ENCODE data around the gene KCNA3.

The KCNA3 gene

GRCh38 chr1:110680036-110680735, 5.4 kb upstream of the KCNA3 start:
- Histone ChIP-seq H3K9me3 (ENCODE audit: control insufficient read depth, low read length) (no peaks in the 10 kb centered on the region), H3K27ac (ENCODE audit: low read depth, low read length, severe bottlenecking) (no peak overlapping the region), H3K4me1 (ENCODE audit: control insufficient read depth, insufficient read depth, low read length, poor library complexity, severe bottlenecking) (no peaks in the 10 kb centered on the region), H3K36me3 (ENCODE audit: control insufficient read depth, insufficient read depth, low read length) (no peaks in the 10 kb centered on the region), H3K4me3 (ENCODE audit: extremely low read depth, insufficient read depth, low read length, poor library complexity, severe bottlenecking) (no peak overlapping the region)
- WGBS, 2 experiments (ENCODE audit: insufficient coverage in 2 of 2), result 86% methylated on average over 1 of the region's 3 CpGs; no CpG with 5 or more reads in 1 of the 2 experiments

GRCh38 chr1:110677526-110677925, 2.8 kb upstream of the KCNA3 start:
- Histone ChIP-seq H3K36me3 (ENCODE audit: control insufficient read depth, insufficient read depth, low read length) (no peaks in the 10 kb centered on the region), H3K4me1 (ENCODE audit: control insufficient read depth, insufficient read depth, low read length, poor library complexity, severe bottlenecking) (no peaks in the 10 kb centered on the region), H3K9me3 (ENCODE audit: control insufficient read depth, low read length) (peaks cover 8% of the 10 kb centered on the region), H3K4me3 (ENCODE audit: extremely low read depth, insufficient read depth, low read length, poor library complexity, severe bottlenecking) (no peak overlapping the region), H3K27ac (ENCODE audit: low read depth, low read length, severe bottlenecking) (no peak overlapping the region)
- WGBS, 2 experiments (ENCODE audit: insufficient coverage in 2 of 2), result 80% methylated on average over 1 of the region's 3 CpGs; no CpG with 5 or more reads in 1 of the 2 experiments

GRCh38 chr1:110676970-110677369, 2.2 kb upstream of the KCNA3 start:
- H3K36me3 ChIP-seq (ENCODE audit: control insufficient read depth, insufficient read depth, low read length), result no peaks in the 10 kb centered on the region
- WGBS, 2 experiments (ENCODE audit: insufficient coverage in 2 of 2), result 60 to 100% methylated on average over 1 to 3 of the region's 4 CpGs

GRCh38 chr1:110675060-110675791, 486 bp upstream of the KCNA3 start:
- H3K27ac ChIP-seq (ENCODE audit: low read depth, low read length, severe bottlenecking), result no peak overlapping the region
- no peaks in the 10 kb centered on the region for H3K36me3 ChIP-seq (ENCODE audit: control insufficient read depth, insufficient read depth, low read length)
- no peaks in the 10 kb centered on the region for H3K4me1 ChIP-seq (ENCODE audit: control insufficient read depth, insufficient read depth, low read length, poor library complexity, severe bottlenecking)
- H3K4me3 ChIP-seq (ENCODE audit: extremely low read depth, insufficient read depth, low read length, poor library complexity, severe bottlenecking), result peak overlapping the region; percentile 55
- WGBS, 2 experiments (ENCODE audit: insufficient coverage in 2 of 2), result 2% methylated on average over 40 to 54 of the region's 57 CpGs
- peaks cover 8% of the 10 kb centered on the region for H3K9me3 ChIP-seq (ENCODE audit: control insufficient read depth, low read length)

More at GRCh38 chr1:110676970-110677369, 2.2 kb upstream of the KCNA3 start:
- H3K9me3 ChIP-seq (ENCODE audit: control insufficient read depth, low read length), result peaks cover 8% of the 10 kb centered on the region
- no peak overlapping the region for H3K4me3 ChIP-seq (ENCODE audit: extremely low read depth, insufficient read depth, low read length, poor library complexity, severe bottlenecking)
- H3K27ac ChIP-seq (ENCODE audit: low read depth, low read length, severe bottlenecking), result no peak overlapping the region
- H3K4me1 ChIP-seq (ENCODE audit: control insufficient read depth, insufficient read depth, low read length, poor library complexity, severe bottlenecking), result no peaks in the 10 kb centered on the region

- Histone ChIP-seq H3K4me3 (ENCODE audit: extremely low read depth, insufficient read depth, low read length, poor library complexity, severe bottlenecking) (peak overlapping the region; percentile 55), H3K4me1 (ENCODE audit: control insufficient read depth, insufficient read depth, low read length, poor library complexity, severe bottlenecking) (no peaks in the 10 kb centered on the region), H3K36me3 (ENCODE audit: control insufficient read depth, insufficient read depth, low read length) (no peaks in the 10 kb centered on the region), H3K27ac (ENCODE audit: low read depth, low read length, severe bottlenecking) (no peak overlapping the region), H3K9me3 (ENCODE audit: control insufficient read depth, low read length) (peaks cover 8% of the 10 kb centered on the region)
- 52 to 60% methylated on average over 42 to 43 of the region's 51 CpGs for WGBS, 2 experiments (ENCODE audit: insufficient coverage in 2 of 2)
Observed at GRCh38 chr1:110673805-110674336, 869 bp downstream of the KCNA3 start.

GRCh38 chr1:110673197-110673701, 1.5 kb downstream of the KCNA3 start:
- H3K4me3 ChIP-seq (ENCODE audit: extremely low read depth, insufficient read depth, low read length, poor library complexity, severe bottlenecking), result peak overlapping the region; percentile 55
- no peaks in the 10 kb centered on the region for H3K4me1 ChIP-seq (ENCODE audit: control insufficient read depth, insufficient read depth, low read length, poor library complexity, severe bottlenecking)
- WGBS, 2 experiments (ENCODE audit: insufficient coverage in 2 of 2), result 84 to 86% methylated on average over 22 to 24 of the region's 25 CpGs
- H3K36me3 ChIP-seq (ENCODE audit: control insufficient read depth, insufficient read depth, low read length), result no peaks in the 10 kb centered on the region
- H3K27ac ChIP-seq (ENCODE audit: low read depth, low read length, severe bottlenecking), result no peak overlapping the region
- H3K9me3 ChIP-seq (ENCODE audit: control insufficient read depth, low read length), result peaks cover 8% of the 10 kb centered on the region

- peak overlapping the region; percentile 55 for H3K4me3 ChIP-seq (ENCODE audit: extremely low read depth, insufficient read depth, low read length, poor library complexity, severe bottlenecking)
- H3K9me3 ChIP-seq (ENCODE audit: control insufficient read depth, low read length), result peaks cover 8% of the 10 kb centered on the region
- no peaks in the 10 kb centered on the region for H3K36me3 ChIP-seq (ENCODE audit: control insufficient read depth, insufficient read depth, low read length)
- WGBS, 2 experiments (ENCODE audit: insufficient coverage in 2 of 2), result 89% methylated on average over 3 of the region's 4 CpGs; no CpG with 5 or more reads in 1 of the 2 experiments
- no peaks in the 10 kb centered on the region for H3K4me1 ChIP-seq (ENCODE audit: control insufficient read depth, insufficient read depth, low read length, poor library complexity, severe bottlenecking)
- no peak overlapping the region for H3K27ac ChIP-seq (ENCODE audit: low read depth, low read length, severe bottlenecking)
Observed at GRCh38 chr1:110672753-110673108, 2.0 kb downstream of the KCNA3 start.

GRCh38 chr1:110672001-110672752, 2.6 kb downstream of the KCNA3 start:
- Histone ChIP-seq H3K4me3 (ENCODE audit: extremely low read depth, insufficient read depth, low read length, poor library complexity, severe bottlenecking) (peak overlapping the region; percentile 55), H3K9me3 (ENCODE audit: control insufficient read depth, low read length) (peaks cover 8% of the 10 kb centered on the region), H3K27ac (ENCODE audit: low read depth, low read length, severe bottlenecking) (no peak overlapping the region), H3K36me3 (ENCODE audit: control insufficient read depth, insufficient read depth, low read length) (no peaks in the 10 kb centered on the region), H3K4me1 (ENCODE audit: control insufficient read depth, insufficient read depth, low read length, poor library complexity, severe bottlenecking) (no peaks in the 10 kb centered on the region)
- 43 to 52% methylated on average over 5 to 10 of the region's 12 CpGs for WGBS, 2 experiments (ENCODE audit: insufficient coverage in 2 of 2)

- Histone ChIP-seq H3K9me3 (ENCODE audit: control insufficient read depth, low read length) (peaks cover 8% of the 10 kb centered on the region), H3K36me3 (ENCODE audit: control insufficient read depth, insufficient read depth, low read length) (no peaks in the 10 kb centered on the region), H3K4me1 (ENCODE audit: control insufficient read depth, insufficient read depth, low read length, poor library complexity, severe bottlenecking) (no peaks in the 10 kb centered on the region), H3K4me3 (ENCODE audit: extremely low read depth, insufficient read depth, low read length, poor library complexity, severe bottlenecking) (no peak overlapping the region), H3K27ac (ENCODE audit: low read depth, low read length, severe bottlenecking) (no peak overlapping the region)
- no CpG with 5 or more reads among the region's 2 CpGs for WGBS, 2 experiments (ENCODE audit: insufficient coverage in 2 of 2)
Observed at GRCh38 chr1:110671361-110671760, 3.4 kb downstream of the KCNA3 start.

GRCh38 chr1:110668549-110668948, 6.2 kb downstream of the KCNA3 start:
- WGBS, 2 experiments (ENCODE audit: insufficient coverage in 2 of 2), result 94% methylated on average over 2 of the region's 4 CpGs; no CpG with 5 or more reads in 1 of the 2 experiments
- Histone ChIP-seq H3K9me3 (ENCODE audit: control insufficient read depth, low read length) (peaks cover 4% of the 10 kb centered on the region), H3K4me1 (ENCODE audit: control insufficient read depth, insufficient read depth, low read length, poor library complexity, severe bottlenecking) (no peaks in the 10 kb centered on the region), H3K27ac (ENCODE audit: low read depth, low read length, severe bottlenecking) (no peak overlapping the region), H3K4me3 (ENCODE audit: extremely low read depth, insufficient read depth, low read length, poor library complexity, severe bottlenecking) (no peak overlapping the region), H3K36me3 (ENCODE audit: control insufficient read depth, insufficient read depth, low read length) (no peaks in the 10 kb centered on the region)
